HuH-7.5 (cell line): Measurements from ENCODE around the gene BTNL8.

Experiments
- DNase-seq: peaks from one replicate; pipeline ENCODE4 v3.0.0; 2011; ENCODE audit warnings: low spot score

Gene BTNL8

DNA sequence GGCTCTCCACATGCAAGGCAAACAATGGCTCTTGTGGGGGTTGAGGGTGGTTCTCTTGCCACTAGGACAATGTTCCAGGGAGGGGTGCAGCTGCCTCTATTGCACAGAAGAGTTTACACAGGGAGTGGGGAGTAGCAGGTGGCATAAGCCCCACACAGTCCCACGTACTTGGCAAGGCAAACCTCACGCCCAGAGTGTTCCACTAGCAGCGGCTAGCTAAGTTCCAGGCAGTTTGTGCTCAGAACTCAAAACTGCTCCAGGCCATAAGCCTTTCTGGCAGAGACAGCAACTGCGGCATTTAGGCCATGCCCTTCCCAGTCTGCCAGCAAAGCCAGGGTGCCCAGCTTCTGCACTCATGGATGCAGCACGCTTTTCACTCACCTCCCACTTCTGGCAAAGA, 60.7 kb downstream of the BTNL8 start:
- no peak for DNase-seq

DNA sequence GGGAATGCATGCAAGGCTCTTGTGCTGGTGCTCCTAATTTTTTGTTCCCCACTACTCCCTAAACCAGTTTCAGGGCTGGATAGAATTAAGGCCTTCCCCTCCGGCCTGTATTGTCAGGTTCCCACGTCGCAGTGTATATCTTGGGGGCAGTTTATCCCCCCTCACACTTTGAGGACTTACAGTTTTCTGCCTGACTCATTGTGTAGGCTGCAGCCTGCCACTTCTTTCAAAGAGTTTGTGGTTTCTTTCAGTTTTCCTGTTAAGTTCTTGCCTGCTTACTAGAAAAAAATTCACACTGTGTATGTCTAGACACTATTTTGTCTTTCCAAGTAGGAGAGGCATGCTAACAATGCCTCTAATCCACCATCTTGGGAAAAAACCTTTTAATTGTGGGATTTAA, 61.2 kb downstream of the BTNL8 start:
- no peak for DNase-seq

DNA sequence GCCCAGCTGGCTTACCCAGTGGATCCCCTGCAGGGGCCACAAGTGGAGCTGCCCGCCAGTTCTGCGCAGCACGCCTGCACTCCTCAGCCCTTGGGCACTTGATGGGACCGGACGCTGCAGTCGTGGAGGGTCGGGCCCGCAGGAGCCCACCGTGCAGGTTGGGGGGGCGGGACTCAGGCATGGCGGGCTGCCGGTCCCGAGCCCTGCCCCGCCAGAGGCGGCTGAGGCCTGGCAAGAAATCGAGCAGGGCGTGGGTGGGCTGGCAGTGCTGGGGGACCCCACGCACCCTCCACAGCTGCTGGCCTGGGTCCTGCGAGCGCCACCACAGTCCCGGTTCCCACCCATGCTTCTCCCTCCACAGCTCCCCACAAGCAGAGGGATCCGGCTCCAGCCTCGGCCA, 70.4 kb downstream of the BTNL8 start:
- DNase-seq: no peak

DNA sequence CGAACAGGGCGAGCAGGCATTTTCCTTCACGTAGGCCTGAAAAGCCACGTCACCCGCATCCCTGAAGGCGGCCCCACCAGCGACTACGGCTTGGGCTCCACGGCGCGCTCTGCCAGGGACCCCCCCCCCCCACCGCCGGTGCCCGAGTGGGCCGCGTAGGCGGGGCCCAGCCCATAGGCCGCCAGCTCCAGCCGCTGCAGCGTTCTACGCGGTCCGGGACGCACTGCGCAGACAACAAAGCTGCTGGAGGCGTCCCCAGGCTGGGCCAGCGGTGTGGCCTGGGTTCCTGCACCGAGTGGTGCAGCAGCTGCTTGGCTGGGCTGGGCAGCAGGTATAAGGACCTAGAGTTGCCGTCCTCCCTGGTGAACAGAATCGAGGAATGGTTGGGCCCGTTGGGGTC, 71.4 kb downstream of the BTNL8 start:
- no peak for DNase-seq

DNA sequence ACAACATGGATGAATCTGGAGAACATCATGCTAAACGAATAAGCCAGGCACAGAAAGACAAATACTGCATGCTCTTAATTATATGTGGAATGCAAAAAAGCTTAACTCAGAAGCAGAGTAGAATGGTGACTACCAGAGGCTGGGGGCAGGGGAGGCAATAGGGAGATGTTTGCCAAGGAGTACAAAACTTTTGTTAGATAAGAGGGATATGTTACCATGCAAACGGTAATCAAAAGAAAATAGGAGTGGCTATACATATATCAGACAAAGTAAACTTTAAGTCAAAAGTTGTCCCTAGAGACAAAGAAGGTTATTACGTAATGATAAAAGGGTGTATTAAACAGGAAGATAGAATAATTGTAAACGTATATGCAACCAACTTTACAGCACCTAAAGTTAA, 71.9 kb downstream of the BTNL8 start:
- DNase-seq: no peak

DNA sequence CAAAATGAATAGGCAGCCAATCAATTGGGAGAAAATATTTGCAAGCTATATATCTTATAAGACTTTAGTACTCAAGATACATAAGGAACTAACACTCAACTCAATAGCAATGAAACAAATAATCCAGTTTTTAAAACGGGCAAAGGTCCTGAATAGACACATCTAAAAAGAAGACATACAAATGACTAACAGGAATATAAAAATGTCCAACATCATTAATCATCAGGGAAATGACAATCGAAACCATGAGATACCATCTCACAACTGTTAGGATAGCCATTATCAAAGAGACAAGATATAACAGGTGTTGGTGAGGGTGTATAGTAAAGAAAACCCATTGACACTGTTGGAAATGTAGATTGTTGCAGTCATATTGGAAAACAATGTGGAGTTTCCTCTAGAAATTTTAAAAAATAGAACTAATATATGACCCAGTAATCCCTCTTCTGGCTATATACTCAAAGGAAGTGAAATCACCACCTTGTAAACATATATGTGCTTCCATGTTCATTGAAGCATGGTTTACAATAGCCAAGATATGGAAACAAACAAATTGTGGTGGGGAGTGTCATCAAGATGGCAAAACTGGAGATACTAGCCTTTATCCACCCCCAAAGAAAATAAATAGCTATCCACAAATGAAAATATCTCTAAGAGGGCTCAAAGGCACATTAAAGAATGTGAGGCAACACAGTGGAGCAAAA, 75.8 kb downstream of the BTNL8 start:
- no peak for DNase-seq

DNA sequence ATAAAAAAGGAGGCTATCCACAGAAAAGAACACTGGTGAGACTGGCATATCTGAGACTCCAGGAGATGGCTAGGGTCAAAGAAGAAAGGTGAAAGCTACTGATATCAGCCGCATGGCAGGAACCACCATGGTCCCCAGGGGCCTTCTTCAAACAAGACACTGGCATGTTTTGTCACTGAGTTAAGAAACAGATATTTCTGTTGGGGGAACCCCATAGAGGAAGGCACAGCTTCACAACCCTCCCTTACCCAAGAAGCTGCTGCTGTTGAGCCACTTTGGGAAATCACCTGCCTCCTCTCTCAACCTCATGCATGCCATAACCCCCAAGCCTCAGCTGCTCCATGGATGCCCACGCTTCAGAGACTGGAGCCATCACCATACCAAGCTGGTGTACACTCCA, 76.4 kb downstream of the BTNL8 start:
- DNase-seq: no peak

DNA sequence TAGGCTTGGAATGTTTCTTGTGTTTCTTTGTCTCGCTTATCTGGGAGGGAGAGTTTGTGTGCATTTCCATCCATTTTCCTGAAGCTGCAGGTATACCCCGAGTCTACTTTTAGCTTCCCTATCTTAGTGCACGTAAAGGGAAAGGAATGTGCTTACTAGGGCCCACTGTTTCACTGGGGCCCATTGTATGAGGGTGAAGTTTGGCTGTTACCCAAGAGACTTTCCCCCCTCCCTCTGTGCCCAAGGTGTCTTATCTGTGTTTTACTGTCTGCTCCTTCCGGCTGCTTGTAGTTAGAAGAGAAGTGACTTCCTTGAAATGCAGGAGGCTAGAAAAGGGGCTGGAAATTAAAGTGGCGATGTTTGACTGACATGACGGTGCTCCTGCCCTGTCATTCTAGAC, 77.6 kb downstream of the BTNL8 start:
- no peak for DNase-seq

DNA sequence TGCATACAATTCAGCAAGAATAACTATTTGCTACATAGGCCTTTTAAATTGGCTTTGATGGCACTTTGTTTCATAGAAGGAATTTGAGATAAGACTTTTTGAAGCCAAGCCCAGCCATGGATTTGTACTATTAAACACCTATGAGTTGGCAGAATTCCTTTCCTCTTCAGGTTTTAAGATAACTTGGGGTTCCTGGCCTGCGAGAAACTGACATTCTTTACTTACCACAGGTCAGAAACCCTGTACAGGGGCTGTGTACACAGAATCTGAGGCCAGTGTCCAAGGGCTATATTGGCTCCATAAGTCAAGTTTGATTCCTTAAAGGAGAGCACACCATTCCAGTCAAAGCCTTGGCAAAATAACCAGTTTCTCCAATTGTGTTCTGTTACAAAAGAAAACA, 78.9 kb downstream of the BTNL8 start:
- no peak for DNase-seq

DNA sequence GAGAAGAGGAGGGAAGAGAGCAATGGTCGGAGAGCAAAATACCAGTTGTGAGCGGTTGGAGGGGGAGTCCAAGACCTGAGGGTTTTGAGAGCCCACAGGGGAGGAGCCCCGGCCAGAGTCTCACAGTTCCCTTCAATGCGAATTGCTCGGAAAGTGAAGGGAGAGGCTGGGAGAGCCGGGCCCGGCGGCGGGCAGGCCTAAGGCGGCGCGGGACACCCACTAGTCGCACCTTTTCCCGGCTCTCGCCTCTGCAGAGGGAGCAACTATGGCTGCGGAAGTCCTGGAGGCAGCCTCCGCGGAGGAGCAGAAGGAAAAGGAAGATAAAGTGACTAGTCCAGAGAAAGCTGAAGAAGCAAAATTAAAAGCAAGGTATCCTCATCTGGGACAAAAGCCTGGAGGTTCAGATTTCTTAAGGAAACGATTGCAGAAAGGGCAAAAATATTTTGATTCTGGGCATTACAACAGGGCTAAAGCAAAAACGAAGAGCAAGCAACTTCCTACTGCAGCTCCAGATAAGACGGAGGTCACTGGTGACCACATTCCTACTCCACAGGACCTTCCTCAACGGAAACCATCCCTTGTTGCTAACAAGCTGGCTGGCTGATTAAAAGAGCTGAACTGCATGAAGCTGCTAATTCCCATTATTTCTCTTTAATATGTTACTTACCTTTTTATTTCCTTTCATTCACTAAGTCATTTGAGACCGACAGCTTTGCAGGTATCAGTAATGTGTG, 83.2 kb downstream of the BTNL8 start:
- DNase-seq: no peak

DNA sequence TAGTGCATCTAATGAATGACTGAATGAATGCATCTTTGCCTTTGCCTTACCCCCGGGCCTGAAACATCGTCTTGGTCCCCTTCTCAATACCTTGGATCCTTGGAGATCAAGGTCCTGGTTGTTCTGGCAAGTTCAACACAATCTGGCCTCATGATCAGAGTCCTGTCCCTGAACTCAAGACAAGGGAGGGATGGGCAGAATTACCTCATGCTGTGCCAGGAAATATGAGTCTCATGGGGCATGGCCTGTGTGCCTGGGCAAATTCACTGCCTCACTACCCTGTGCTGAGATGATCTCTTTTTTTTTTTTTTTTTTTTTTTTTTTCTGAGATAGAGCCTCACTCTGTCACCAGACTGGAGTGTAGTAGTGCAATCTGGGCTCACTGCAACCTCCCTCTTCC, 89.1 kb downstream of the BTNL8 start:
- DNase-seq: no peak

DNA sequence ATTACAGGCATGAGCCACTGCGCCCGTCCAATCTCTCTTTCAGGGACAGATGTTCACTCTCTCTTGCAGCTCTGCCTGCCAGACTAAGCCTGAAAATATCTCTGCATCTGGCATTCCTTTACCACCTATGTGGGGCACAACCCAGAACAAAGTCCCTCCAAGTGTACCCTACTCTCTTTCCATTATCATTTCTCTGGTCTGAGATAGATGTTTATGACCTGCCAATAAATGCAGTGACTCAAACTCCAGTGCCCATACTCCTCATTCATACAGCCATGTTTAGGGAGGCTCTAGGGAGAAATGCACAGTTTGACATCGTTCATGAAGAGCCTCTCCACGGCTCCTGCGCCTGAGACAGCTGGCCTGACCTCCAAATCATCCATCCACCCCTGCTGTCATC, 89.6 kb downstream of the BTNL8 start, which contains the start of gene BTNL3:
Gene BTNL3, plus strand, starts transcription at position 255 of the 400 bp plus-strand sequence. CDS start 183 bp downstream, outside the sequence.
- no peak for DNase-seq

DNA sequence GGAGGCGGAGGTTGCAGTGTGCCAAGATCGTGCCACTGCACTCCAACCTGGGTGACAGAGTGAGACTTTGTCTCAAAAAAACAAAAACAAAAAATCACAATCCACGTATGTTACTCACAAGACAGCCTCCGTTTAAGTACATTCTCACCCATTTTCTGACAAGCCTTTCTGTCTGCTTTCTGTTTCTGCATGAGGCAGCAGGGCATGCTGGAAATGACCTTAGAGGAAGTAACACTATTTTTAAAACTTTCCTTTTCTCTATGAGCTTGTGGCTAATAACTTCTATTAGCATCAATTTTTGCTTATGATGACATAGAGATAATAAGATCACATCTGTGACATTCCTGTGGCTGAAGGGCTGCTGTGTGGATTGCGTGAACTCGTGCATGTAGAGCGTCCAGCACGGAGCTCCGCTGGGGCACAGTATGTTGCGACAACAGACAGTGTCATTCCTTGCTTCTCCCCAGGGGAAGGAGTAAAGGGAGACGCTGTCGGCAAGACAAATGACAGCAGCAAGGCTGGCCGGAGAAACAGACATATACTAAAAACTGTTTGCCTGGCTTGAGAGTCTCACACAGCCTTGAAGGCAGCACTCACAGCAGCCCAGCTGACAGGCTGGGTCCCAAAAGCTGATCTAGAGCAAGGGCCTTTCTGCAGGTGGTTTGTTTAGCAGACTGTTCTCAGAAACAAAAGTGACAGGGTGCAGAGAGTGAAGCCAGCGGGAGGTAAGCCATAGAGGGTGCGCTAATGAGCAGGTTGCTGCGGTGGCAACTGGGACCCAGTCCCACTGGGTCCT, 91.3 kb downstream of the BTNL8 start:
- DNase-seq: no peak

DNA sequence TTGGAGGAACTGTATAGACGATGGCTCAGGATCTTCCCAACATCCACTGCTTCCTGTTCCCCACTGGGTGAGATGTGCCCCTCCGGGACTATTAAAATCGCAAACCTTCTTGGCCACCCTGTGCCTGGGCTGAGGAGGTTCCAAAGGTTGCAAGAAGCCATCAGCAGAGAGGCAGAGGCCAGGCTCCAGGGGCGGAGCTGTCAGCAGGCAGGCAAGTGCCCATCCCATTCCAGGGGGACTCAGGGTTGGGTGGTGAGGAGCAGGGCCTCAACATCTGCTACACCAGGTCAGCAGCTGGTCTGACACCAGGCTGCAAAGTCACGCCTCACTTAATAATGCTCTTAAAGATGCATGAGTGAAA, 91.9 kb downstream of the BTNL8 start:
- DNase-seq: no peak
